ENCODE results near the gene ERN1.

The ERN1 gene

DNA sequence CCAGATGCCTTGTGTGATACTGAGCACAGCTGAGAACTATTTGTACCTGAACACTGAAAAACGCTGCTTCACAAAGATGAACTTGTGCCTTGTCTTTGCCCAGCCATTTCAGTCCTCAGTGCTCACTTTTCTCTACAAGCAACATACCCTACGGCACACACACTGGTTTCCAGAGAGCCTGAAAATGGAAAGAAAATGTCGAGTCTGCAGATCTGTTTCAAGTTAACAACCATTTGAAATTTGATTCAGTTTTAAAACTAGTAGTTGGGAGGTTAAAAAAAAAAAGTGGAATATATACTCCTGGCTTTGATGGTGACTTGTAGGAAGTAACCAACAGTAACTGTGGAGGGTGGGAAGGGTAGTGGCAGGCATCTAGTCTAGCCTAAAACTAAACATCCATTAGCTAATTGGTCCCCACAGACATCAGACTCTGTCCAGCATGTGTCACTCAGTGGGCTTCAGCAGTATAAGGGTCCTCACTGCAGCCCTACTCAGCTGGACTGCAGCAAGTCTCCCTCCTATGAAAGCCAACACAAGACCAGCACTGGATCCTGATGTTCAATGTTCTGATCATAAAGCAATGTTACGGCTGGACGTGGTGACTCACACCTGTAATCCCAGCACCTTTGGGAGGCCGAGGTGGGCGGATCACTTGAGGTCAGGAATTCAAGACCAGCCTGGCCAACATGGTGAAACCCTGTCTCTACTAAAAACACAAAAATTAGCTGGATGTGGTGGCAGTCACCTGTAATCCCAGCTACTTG, 27.1 kb downstream of the ERN1 start:
- DNase-seq (ENCODE audit: low spot score) = no peak
- TF ChIP-seq, protein P1, sequence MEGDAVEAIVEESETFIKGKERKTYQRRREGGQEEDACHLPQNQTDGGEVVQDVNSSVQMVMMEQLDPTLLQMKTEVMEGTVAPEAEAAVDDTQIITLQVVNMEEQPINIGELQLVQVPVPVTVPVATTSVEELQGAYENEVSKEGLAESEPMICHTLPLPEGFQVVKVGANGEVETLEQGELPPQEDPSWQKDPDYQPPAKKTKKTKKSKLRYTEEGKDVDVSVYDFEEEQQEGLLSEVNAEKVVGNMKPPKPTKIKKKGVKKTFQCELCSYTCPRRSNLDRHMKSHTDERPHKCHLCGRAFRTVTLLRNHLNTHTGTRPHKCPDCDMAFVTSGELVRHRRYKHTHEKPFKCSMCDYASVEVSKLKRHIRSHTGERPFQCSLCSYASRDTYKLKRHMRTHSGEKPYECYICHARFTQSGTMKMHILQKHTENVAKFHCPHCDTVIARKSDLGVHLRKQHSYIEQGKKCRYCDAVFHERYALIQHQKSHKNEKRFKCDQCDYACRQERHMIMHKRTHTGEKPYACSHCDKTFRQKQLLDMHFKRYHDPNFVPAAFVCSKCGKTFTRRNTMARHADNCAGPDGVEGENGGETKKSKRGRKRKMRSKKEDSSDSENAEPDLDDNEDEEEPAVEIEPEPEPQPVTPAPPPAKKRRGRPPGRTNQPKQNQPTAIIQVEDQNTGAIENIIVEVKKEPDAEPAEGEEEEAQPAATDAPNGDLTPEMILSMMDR (IDR thresholded peaks at IDR 0.05; ENCODE audit: extremely low read depth, missing control alignments) = no peak

DNA sequence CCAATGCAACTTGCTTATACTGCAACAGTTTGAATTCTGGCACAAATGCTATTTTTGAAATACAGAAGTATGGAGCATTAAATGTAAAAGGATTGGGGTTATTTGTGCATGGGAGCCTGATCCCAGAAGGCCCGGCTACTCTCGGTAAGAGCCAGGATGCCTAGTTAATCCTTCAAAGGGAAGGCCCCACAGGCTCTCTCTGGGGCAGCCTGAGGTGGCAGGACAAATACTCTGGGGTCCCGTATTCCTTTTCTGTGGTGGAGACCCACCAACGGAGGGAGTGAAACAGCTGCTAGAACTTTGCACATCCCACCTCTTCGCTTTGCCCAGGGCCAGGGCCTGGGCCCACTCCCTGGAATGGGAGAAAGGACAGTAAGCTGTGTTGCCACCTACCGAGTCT, 30.4 kb downstream of the ERN1 start:
- no peak for DNase-seq (ENCODE audit: low spot score)
- TF ChIP-seq, protein P1 (IDR thresholded peaks at IDR 0.05; ENCODE audit: extremely low read depth, missing control alignments) = no peak

DNA sequence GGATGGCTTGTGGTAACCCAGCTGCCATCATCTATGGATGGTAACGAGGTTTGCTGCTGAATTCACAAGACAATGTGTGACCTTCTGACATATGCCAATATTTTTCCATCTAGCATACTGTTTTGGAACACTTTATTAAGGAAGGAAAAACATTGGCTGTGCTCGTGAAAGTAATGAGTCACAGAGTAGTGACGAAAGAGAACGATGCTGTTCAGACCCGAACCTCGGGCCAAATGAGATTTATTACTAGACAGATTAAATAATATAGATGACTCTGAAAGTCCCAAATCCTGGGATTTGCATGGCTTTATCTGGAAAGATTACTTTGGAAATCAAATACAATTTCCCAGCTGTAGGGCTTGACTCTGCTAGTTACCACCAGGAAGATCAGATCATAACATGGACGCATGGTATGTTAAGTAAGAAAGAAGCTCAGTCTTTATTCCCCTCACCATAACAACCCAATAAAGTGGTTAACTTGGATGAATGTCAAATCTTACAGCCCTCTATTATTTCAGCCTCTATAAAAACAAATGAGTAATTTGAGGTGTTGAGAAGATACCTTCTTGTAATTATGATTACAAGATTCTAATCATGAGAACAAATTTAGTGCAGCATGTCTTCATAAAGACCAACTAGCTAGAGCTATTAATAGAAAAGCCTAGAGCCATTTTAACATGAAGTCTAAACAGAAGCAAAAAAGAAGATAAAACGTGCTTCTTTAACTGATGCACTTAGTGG, 32.6 kb downstream of the ERN1 start:
- no peak for DNase-seq (ENCODE audit: low spot score)
- TF ChIP-seq, protein P1 (IDR thresholded peaks at IDR 0.05; ENCODE audit: extremely low read depth, missing control alignments) = no peak

DNA sequence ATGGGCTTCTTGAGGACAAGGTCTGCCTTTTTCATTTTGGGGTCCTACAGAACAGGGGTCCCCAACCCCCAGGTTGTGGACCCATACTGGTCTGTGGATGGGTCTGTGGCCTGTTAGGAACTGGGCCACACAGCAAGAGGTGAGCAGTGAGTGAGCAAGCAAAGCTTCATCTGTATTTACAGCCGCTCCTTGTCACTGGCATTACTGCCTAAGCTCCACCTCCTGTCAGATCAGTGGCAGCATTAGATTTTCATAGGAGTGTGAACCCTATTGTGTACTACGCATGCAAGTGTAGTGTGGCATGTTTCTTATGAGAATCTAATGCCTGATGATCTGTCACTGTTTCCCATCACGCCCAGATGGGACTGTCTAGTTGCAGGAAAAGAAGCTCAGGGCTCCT, 33.9 kb downstream of the ERN1 start:
- TF ChIP-seq, protein P1 (IDR thresholded peaks at IDR 0.05; ENCODE audit: extremely low read depth, missing control alignments) = no peak
- DNase-seq (ENCODE audit: low spot score) = no peak

DNA sequence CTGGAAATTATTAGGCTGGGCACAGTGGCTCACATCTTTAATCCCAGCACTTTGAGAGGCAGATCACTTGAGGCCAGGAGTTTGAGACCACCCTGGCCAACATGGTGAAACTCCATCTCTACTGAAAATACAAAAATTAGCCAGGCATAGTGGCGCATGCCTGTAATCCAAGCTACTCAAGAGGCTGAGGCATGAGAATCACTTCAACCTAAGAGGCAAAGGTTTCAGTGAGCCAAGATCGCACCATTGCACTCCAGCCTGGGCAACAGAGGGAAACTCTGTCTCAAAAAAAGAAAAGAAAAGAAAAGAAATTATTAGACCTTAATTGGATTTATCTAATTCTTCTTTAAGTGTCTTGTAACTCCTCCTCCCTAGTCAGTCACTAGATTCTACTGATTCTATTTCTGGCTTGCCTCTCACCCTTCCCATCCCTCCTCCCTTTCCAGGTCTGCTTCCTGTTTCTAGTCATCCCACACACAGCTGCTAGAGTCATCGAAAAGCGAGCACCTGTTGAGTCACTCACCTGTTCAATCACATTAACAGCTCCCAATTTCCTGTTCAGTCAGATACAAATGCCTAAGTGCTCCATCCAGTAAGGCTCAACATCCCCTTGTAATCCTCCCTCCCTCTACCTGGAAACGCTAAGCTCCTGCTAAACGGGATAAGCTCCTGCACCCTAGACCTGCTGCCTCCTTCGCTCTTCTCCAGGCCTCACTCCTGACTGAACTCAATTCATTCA, 34.6 kb downstream of the ERN1 start:
- no peak for DNase-seq (ENCODE audit: low spot score)
- TF ChIP-seq, protein P1 (IDR thresholded peaks at IDR 0.05; ENCODE audit: extremely low read depth, missing control alignments) = no peak

DNA sequence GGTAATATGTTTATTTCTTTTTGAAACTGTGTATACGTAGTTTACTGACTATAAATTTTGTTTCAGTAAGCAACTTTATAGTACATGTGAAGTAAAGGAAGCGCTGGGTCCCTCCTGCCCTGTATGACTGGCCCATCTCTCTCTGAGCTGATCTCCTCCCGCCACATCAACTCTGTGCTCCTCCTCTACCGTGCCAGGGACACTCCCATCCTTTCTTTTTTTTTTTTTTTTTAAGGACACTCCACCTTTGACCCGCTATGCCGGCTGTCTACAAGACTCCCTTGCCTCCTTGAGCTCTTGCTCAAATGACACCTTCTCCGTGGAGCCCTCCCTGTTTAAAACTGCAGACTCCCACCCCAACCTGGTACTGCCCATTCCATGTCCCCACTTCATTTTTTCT, 35.5 kb downstream of the ERN1 start:
- DNase-seq (ENCODE audit: low spot score) = no peak
- TF ChIP-seq, protein P1 (IDR thresholded peaks at IDR 0.05; ENCODE audit: extremely low read depth, missing control alignments) = no peak
